ENCODE data around the gene NHLRC4. TPM values are rescaled to one million over a fixed set of nuclear protein-coding genes. Genes with fewer than 3 reads are reported as not detected.
A peak's percentile ranks its signal among the peaks of the same experiment; 100 is the strongest.

Gene NHLRC4
- total and polyA plus RNA-seq, 2 of the 13 experiments (the other 11 are each of a cell fraction or from before 2014, with no cell fraction given): 0.40 to 0.59 TPM

- no TSS peak for BruUV-seq (replicated peaks)
- in situ Hi-C loops (cut with HindIII; ENCODE audit: extremely low pct_ligation_motif_present, low pct_unique_long_range_greater_than_20kb) (no loop called here), intact Hi-C loops (cut with micrococcal nuclease; ENCODE audit: unreplicated experiment) (loop anchor here (5.0 kb wide), 1 partner anchor 33 kb away; no protein-coding TSS in a partner anchor)
- FAIRE-seq (no peak), ATAC-seq (peak; percentile 6), DNase-seq (ENCODE audit: low spot score) (no peak)
- Histone ChIP-seq H3K79me2 (ENCODE audit: insufficient read depth, low read length) (no peaks in the 10 kb centered on the region), H4K20me1 (ENCODE audit: insufficient read depth, low read length) (no peaks in the 10 kb centered on the region), H3K9ac (ENCODE audit: insufficient read depth, low read depth, low read length) (peak overlapping the region; percentile 18; the same call in 1 of the 2 replicates), H3K9me3 (ENCODE audit: low read length) (no peaks in the 10 kb centered on the region), H3K4me1 (ENCODE audit: insufficient read depth, low read length) (peaks cover 68% of the 10 kb centered on the region), H3K27ac (ENCODE audit: extremely low read length, insufficient read depth, low read length) (no peak overlapping the region), H2AFZ (ENCODE audit: low read length) (no peak overlapping the region), H3K4me3 (replicated peaks in 1 of 3; ENCODE audit: insufficient read depth in 1 of 3, low read depth in 2 of 3, low read length in 3 of 3) (peak overlapping the region; percentile 55 to 92 (median 65)), H3K4me2 (ENCODE audit: low read depth, low read length) (peak overlapping the region; percentile 91), H3K36me3 (replicated peaks in 1 of 2; ENCODE audit: control insufficient read depth in 1 of 2, insufficient read depth in 2 of 2, low read length in 2 of 2) (no peaks in the 10 kb centered on the region), H3K27me3 (ENCODE audit: control insufficient read depth in 1 of 2, insufficient read depth in 2 of 2, low read length in 2 of 2) (peaks cover 16 to 52% of the 10 kb centered on the region in 2 experiments)
- CTCF ChIA-PET (ENCODE audit: low intra/inter-chr PET ratio, low total read pairs): no interaction called here
- POLR2A ChIA-PET: no interaction called here
- WGBS (ENCODE audit: low lambda C conversion rate): 40% methylated on average over 1 of the region's 42 CpGs
- TF ChIP-seq ZFY (CRISPR knock-in tag; IDR thresholded peaks at IDR 0.05) (peak; percentile 20; the same call in 1 of the 2 replicates), TARDBP (CRISPR knock-in tag; IDR thresholded peaks at IDR 0.05) (0 out of 2 replicates have a peak, but pooled peaks have one; percentile 7), MTF2 (CRISPR knock-in tag; IDR thresholded peaks at IDR 0.05; ENCODE audit: borderline replicate concordance) (no peak), SP4 (CRISPR knock-in tag; IDR thresholded peaks at IDR 0.05) (0 out of 2 replicates have a peak, but pooled peaks have one; percentile 16), RXRA (CRISPR knock-in tag; IDR thresholded peaks at IDR 0.05) (0 out of 2 replicates have a peak, but pooled peaks have one; percentile 42), UBTF (CRISPR knock-in tag; IDR thresholded peaks at IDR 0.05) (0 out of 2 replicates have a peak, but pooled peaks have one; percentile 12), ZBTB10 (CRISPR knock-in tag; IDR thresholded peaks at IDR 0.05; ENCODE audit: borderline replicate concordance) (0 out of 2 replicates have a peak, but pooled peaks have one; percentile 34), LBX2 (CRISPR knock-in tag; IDR thresholded peaks at IDR 0.05; ENCODE audit: borderline replicate concordance) (0 out of 2 replicates have a peak, but pooled peaks have one; percentile 33), ZNF687 (CRISPR knock-in tag; IDR thresholded peaks at IDR 0.05) (peak; percentile 46), HDAC1 (CRISPR knock-in tag; IDR thresholded peaks at IDR 0.05) (peak; percentile 41; the same call in 1 of the 2 replicates)
Observed at GRCh38 chr16:564690-565418, 2.0 kb upstream of the NHLRC4 start.
